NCI-H146 (cell line): ENCODE measurements around the gene MPST.

ENCODE experiments used
- DNase-seq: peaks from one replicate; lab custom pipeline; 2025; lab: John Stamatoyannopoulos, UW

The MPST gene

DNA sequence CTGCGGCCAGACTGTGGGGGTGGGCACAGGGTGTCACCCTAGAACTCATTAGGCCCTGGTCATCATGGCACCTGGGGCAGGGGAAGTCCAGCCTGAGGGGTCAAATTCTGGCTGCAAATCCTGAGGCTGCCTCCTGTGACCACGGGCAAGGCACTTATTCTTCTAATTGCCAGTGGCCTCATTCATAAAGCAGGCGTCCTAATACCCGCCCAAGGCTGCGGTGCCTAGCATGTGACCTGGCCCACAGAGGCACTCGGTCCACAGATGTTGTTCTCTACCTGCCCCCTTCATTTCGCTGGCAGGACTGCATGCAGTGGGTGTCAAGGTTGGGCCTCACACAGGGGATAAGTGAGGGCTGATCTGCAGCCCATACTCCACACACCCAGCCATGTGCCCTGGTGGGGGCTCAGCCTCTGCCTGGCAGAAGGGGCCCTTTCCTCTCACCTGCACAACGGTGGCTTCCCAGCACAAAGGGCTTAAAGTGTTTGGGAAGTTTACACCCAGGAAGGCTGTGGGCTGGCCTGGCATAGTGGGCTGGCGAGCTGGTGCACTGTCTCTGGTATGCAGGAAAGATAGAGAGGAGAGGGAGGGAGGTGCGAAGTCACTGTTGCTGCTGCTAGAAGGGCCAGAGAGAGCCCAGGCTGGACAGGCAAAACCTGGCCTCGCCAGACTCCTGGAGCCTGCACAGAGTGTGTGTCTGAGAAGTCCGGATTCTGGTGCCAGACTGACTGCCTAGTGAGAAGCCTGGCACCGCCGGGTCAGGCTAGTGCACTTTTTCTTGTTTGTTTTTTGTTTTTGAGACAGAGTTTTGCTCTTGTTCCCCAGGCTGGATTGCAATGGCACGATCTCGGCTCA lies 3.2 kb downstream of the MPST start:
- no peak for DNase-seq

DNA sequence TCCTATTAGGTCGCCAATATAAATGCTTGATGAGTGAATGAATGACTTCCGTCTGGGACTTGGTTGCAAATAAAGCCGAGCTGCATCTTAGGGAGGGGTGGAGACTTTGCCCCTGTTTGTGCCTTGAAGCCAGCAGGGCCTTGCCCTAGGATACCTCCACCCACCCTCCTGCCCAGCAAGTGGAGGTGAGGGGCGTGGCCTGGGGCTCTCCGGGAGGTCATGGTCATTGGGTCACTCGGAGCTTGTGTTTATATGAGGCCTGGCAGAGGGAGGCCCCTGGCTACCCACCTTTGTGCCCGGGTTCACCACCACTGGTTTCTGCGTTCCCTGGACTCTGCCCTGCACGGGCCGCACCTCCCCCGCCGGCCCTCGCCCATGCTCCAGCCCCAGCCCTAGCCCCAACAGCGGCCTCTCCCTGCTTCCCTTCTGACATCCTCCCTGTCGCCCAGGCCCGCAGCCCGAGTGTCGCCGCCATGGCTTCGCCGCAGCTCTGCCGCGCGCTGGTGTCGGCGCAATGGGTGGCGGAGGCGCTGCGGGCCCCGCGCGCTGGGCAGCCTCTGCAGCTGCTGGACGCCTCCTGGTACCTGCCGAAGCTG lies 4.3 kb downstream of the MPST start:
- DNase-seq = no peak

DNA sequence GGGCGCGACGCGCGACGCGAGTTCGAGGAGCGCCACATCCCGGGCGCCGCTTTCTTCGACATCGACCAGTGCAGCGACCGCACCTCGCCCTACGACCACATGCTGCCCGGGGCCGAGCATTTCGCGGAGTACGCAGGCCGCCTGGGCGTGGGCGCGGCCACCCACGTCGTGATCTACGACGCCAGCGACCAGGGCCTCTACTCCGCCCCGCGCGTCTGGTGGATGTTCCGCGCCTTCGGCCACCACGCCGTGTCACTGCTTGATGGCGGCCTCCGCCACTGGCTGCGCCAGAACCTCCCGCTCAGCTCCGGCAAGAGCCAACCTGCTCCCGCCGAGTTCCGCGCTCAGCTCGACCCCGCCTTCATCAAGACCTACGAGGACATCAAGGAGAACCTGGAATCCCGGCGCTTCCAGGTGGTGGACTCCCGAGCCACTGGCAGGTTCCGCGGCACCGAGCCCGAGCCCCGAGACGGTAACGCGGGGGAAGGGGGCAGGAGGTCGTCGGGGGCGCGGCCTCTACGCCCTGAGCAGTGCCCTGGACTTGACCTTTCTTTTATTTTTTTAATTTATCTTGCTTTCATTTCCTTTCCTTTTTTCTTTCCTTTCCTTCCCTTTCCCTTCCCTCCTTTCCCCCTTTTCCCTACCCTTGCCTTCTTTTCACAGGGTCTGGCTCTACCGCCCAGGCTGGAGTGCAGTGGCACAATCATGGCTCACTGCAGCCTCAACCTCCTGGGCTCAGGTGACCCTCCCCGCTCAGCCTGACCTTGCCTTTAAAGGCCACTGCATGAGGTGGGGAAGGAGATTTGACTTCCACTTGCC lies 5.0 kb downstream of the MPST start:
- no peak for DNase-seq

GRCh38 chr22:37025500-37026070 lies 6.0 kb downstream of the MPST start:
- DNase-seq = no peak

DNA sequence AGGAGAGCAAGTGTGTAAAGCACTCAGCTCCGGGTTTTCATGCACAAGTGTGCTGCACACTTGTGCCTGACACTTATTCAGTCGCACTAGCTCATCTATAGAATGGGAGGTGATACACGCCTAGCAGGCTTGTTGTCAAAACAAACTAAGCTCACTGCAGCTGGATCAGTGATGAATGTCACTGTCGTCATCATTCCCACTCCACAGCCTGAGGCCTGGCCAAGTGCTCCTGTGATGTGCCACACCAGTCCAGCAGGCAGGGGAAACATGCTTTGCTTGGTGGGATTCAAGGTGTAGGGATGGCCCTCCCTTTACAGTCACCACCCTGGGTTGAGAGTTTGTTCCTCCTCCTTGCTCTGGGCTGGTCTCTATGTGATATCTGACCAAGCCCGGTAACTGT lies 6.8 kb downstream of the MPST start:
- DNase-seq = no peak

DNA sequence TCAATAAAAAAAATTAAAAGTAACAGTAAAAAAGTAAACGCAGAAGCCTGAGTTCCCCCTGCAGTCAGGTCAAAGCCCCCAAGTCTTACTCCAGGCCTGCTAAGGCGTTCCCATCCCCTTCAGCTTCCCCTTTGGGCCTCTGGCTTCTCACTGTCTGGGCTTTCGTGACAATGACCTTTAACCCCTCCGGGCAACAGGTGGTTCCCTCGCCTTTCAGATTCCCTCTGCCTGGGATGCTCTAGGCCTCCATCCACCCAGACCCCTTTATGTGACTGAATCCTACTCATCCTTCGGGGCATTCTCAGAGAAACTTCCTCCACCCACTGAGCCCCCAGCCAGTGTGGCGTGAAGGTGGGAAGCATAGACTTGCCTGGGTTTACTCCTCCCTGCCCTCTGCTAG lies 8.0 kb downstream of the MPST start:
- no peak for DNase-seq

DNA sequence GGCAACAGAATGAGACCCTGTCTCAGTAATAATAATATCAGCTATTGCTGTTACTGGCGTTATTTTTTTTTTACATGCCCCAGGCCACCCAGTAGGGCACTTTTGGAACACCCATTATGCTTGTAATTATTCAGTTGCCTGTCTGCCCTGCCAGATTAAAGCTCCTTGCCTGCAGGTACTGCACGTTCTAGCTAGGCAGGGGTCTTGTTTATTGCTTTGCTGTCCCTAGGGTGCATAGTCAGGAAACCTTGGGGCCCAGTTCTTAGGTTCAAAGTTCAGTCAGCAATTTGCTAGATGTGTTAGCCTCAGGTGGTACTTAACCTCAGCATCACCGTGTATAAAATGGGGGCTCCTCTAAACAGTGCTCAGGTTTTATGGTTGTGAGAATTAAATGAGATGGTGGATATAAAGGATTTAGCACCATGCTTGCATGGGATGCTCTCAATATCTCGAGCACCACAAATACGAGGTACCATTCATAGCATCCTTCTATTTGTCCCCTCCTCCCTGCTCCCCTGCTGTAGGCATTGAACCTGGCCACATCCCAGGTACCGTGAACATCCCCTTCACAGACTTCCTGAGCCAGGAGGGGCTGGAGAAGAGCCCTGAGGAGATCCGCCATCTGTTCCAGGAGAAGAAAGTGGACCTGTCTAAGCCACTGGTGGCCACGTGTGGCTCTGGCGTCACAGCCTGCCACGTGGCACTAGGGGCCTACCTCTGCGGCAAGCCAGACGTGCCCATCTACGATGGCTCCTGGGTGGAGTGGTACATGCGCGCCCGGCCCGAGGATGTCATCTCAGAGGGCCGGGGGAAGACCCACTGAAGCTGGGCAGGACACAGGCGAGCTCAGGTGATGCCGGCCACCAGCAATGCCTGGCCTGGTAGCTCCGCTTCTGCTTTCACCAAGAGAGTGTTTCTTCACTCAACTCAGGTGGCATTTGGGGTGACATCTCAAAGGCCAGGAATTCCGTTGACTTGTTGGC lies 9.4 kb downstream of the MPST start:
- DNase-seq = no peak

DNA sequence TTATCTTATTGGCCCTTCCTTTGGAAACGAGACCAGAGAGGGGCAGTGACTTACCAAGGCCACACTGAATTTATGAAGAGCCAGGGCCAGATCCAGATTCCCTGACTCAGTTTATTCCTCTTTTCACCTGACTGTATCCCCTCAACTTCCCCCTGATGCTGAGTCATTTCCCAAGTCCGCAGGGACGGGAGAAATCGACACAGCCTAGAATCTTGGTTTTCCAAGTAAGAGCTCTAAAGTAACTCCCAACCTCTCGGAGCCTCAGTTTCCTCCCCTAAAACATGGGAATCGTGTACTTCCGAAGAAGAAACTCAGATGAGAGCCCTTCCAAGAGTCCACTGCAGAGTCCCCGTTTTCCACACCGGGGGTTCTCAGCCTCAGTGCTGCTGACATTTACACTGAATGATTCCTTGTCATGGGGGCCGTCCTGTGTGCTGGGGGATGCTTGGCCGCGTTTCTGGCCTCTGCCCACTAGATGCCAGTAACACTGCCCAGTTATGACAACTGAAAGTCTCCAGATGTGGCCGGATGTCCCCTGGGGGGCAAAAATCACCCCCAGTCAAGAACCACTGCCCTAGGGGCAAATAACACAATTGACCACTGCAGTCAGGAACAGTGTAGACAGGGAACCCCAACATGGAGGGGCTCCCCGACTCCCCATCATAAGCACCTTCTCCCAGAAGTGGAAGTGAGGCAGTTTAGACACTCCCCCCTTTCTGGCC lies 11.2 kb downstream of the MPST start:
- DNase-seq = no peak

DNA sequence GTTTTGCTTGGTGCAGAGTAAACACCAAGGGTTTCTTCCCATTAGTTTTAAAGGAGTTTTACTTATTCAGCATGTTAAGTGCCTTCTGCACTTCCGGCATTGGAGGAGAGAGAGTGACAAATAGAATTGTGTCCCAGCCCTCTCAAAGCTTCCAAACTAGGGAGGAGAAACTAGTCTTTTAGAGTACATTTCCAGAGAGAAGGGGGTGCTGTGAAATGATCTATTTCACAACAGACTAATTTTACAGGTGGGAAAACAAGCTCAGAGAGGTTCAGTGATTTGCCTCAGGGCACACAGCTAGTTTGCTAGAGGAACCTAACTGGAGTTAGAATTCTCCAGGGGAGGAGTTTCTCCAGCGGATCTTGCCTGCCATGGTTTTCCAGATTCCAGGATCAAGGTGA lies 12.6 kb downstream of the MPST start:
- no peak for DNase-seq

DNA sequence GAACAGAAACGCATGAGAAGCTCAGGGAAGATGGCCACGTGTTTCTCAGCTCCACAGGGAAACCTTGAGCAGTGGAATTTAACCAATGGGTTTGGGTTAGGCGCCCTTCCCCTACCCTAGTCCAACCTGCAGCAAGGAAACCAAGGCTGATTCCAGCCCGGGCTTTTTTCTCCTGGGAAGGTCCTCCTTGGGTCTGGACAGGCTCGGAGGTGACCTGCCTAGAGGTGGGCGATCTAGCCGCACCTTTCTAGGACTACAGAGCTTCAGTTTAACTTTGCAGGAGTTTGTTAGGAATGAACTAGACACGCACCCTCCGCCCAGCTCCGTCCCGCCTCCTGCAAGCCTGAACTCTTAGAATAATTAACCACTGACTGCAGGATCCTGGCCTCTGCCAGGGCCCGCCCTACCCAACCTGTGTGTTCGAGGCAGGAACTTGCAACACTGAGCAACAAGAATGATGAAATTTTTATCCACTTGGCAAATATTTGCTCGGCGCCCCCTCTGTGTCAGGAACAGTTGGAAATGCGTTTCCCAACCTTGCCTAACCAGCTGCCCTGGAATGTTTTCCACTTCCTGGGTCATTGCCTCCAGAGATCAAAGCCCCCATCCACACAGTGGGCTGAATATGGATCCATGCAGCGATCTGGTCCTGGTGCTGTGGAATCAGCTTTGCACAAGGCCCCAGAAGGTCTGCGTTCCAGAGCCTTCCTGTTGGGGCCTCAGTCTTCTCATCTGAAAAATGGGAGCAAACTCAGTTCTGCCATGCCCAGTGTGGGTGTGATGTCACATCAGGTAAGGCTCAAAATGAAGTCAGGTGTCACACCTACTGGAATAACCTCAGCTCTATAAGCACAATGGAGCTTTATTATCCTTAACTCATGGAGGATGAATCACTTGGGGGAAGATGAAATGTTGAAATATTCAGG lies 13.3 kb downstream of the MPST start:
- DNase-seq = no peak

GRCh38 chr22:37033605-37034430 lies 14.3 kb downstream of the MPST start:
- DNase-seq = no peak

GRCh38 chr22:37036655-37037377 lies 17.3 kb downstream of the MPST start:
- no peak for DNase-seq

GRCh38 chr22:37037669-37038068 lies 18.1 kb downstream of the MPST start:
- no peak for DNase-seq

DNA sequence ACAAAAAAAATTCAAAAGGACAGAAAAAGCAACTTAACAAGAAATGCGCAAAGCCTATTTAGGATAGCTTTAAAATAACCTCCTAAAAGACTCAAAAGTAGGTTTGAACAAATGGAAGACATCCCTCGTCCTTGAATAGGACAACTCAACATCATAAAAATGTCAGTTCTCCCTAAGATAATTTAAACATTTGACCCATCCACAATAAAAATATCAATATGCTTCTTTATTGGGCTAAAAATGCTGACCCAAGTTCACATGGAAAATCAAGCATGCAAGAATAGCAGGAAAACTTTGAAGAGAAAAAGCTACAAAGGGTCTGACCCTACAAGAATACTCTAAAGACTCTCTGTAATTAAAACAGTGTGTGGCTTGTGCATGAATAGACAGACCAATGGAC lies 19.9 kb downstream of the MPST start:
- no peak for DNase-seq

DNA sequence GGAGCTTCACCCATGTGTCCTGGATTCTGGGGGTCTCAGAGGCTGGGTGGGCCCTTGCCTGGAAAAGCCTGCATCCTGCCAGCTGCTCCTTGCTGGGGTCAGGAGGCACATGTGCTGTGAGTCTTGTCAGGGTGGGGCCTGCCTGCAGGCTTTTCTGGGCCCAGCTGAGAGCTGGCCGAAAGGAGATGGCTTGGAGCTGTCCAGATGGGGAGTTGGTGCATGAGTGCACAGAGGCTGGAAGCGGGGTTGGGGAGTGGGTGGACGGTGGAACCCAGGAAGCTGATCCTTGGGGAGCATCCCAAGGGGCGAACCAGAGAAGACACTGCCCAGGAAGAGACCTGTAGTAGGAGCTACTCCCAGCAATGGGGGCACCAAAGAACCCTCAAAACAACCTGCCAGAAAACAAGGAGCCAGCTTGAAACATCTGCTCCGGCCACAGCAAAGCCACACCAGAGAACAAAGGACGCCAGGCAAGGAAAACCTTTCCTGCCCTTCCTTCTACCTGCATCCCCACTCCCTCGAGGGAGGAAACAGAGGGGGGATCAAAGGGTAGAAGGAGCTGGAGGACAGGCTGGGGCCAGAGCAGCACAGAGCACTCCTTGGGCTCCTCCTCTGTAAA lies 23.8 kb downstream of the MPST start:
- no peak for DNase-seq

DNA sequence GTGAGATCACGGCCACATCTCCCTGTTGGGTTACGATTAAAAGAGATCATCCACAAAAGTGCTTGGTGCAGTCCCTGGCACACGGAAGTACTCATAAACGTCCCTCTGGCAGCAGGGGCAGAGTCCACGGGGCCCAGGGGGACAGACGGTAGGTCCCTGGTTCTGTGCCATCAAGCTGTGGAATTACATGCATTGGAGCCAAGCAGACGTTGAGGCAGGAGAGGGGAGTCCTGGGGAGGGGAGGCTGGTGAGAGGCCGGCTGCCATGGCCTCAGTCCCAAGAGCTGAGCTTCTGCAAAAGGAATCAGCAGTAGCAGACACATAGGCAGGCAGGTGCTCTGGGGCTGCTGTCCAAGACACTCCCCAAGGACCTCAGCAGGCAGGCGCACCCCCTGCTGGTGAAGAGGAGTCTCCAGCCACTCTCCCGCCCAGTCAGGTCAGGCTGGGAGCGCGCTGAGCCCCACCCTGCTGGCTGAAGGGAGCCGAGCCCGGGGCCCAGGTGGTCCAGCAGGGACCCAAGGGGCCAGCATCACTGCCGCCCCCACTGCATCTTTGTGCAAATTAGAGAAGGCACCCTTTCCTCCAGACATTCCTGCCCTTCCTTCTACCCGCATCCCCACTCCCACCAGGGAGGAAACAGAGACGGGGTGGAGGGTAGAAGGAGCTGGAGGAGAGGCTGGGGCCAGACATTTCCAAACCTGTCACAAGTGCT lies 24.4 kb downstream of the MPST start:
- DNase-seq = peak; percentile 55
